ENCODE data around the gene ACTMAP. TPM values are rescaled to one million over a fixed set of nuclear protein-coding genes. Genes with fewer than 3 reads are reported as not detected.

ACTMAP gene
- total RNA-seq, 1 donor from 2014 or later, result 6.4 TPM

Other genes with a start within 250 kb of the ACTMAP start
- 20.6 TPM for gene SHKBP1, start 173.6 kb downstream of the ACTMAP start, total RNA-seq
- 324 TPM for gene LTBP4, start 149.1 kb downstream of the ACTMAP start, total RNA-seq
- 16.8 TPM for gene NUMBL, start 59.8 kb downstream of the ACTMAP start, total RNA-seq
- 37.4 TPM for gene COQ8B, start 33.6 kb downstream of the ACTMAP start, total RNA-seq
- 12.6 TPM for gene ITPKC, start 33.4 kb downstream of the ACTMAP start, total RNA-seq
- gene SNRPA, start 726 bp upstream of the ACTMAP start, total RNA-seq, result 32.4 TPM
- gene MIA, start 25.0 kb upstream of the ACTMAP start, total RNA-seq, result not detected
- 13.3 TPM for gene RAB4B, start 27.8 kb upstream of the ACTMAP start, total RNA-seq
- gene EGLN2, start 48.7 kb upstream of the ACTMAP start, total RNA-seq, result 68.0 TPM
- not detected for gene CYP2A6, start 100.0 kb upstream of the ACTMAP start, total RNA-seq
- not detected for gene CYP2A7, start 131.8 kb upstream of the ACTMAP start, total RNA-seq
- gene CYP2B6, start 240.8 kb upstream of the ACTMAP start, total RNA-seq, result not detected